ENCODE data around the gene GIGYF2. TPM values are rescaled to one million over a fixed set of nuclear protein-coding genes. Genes with fewer than 3 reads are reported as not detected.

The GIGYF2 gene
- total RNA-seq, 1 experiment from 2014 or later = 55.3 TPM

DNA sequence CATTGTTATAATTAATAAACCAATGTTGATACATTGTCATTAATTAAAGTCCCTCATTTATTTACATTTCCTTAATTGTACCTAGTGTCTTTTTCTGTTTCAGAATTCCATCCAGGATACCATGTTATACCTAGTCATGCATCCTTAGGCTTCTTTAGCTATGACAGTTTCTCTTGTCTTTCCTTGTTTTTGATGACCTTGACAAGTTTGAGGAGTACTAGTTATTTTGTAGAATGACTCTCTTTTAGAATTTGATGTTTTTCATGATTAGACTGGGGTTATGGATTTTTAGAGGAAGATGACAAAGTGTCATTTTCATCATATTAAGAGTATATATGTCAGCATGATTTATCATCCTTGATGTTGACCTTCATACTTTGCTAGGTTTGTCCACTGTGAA is 16.4 kb downstream of the GIGYF2 start:
- no peak overlapping the region for H3K9ac ChIP-seq (ENCODE audit: extremely low read depth, insufficient read length, low read length)
- Mint-ChIP-seq H3K27me3 (ENCODE audit: low read depth) (no peaks in the 10 kb centered on the region), H3K27ac (no peak overlapping the region), H3K4me3 (no peak overlapping the region), H3K4me1 (no peaks in the 10 kb centered on the region), H3K9me3 (no peaks in the 10 kb centered on the region; a peak in 1 of 5 replicates), H3K36me3 (ENCODE audit: insufficient read depth in 1 of 3, low read depth in 3 of 3) (peaks cover 3 to 36% (median 11%) of the 10 kb centered on the region in 3 experiments)
- no peak overlapping the region for H2BK15ac ChIP-seq (ENCODE audit: low read depth, low read length)
- H4K5ac ChIP-seq (ENCODE audit: insufficient read length, low read depth, low read length) = no peak overlapping the region
- H3K4me1 ChIP-seq (ENCODE audit: insufficient read depth, low read length) = no peaks in the 10 kb centered on the region
- TF ChIP-seq, protein P1, sequence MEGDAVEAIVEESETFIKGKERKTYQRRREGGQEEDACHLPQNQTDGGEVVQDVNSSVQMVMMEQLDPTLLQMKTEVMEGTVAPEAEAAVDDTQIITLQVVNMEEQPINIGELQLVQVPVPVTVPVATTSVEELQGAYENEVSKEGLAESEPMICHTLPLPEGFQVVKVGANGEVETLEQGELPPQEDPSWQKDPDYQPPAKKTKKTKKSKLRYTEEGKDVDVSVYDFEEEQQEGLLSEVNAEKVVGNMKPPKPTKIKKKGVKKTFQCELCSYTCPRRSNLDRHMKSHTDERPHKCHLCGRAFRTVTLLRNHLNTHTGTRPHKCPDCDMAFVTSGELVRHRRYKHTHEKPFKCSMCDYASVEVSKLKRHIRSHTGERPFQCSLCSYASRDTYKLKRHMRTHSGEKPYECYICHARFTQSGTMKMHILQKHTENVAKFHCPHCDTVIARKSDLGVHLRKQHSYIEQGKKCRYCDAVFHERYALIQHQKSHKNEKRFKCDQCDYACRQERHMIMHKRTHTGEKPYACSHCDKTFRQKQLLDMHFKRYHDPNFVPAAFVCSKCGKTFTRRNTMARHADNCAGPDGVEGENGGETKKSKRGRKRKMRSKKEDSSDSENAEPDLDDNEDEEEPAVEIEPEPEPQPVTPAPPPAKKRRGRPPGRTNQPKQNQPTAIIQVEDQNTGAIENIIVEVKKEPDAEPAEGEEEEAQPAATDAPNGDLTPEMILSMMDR (conservative IDR thresholded peaks at IDR 0.05) = no peak
- no peak overlapping the region for H3K14ac ChIP-seq (ENCODE audit: insufficient read depth, low read length)
- no peak overlapping the region for H4K91ac ChIP-seq (ENCODE audit: insufficient read length, low read depth, low read length)
- H2BK12ac ChIP-seq (ENCODE audit: insufficient read length, low read depth, low read length) = no peak overlapping the region
- H2BK5ac ChIP-seq (ENCODE audit: insufficient read length, low read length) = no peak overlapping the region
- H3K79me1 ChIP-seq (ENCODE audit: insufficient read depth, low read depth, low read length, poor library complexity, severe bottlenecking) = peaks cover 5% of the 10 kb centered on the region
- H3K79me2 ChIP-seq (ENCODE audit: insufficient read depth, low read length) = peaks cover 1% of the 10 kb centered on the region; the same call in 1 of the 2 replicates
- no peaks in the 10 kb centered on the region for H3K27me3 ChIP-seq (ENCODE audit: insufficient read depth, low read length)
- H2BK120ac ChIP-seq (ENCODE audit: low read depth, low read length, poor library complexity, severe bottlenecking) = no peak overlapping the region
- H3K18ac ChIP-seq (ENCODE audit: insufficient read length, low read depth, low read length) = no peak overlapping the region
- no peaks in the 10 kb centered on the region for H4K20me1 ChIP-seq (ENCODE audit: control insufficient read depth, insufficient read depth, insufficient read length)
- no peak overlapping the region for H2BK20ac ChIP-seq (ENCODE audit: low read depth, low read length, poor library complexity, severe bottlenecking)
- no peak overlapping the region for H2AK5ac ChIP-seq (ENCODE audit: insufficient read length, low read length)
- H3K23me2 ChIP-seq (ENCODE audit: insufficient read length, low read depth, low read length, poor library complexity, severe bottlenecking) = no peaks in the 10 kb centered on the region
- no peak for DNase-seq
- H3K27ac ChIP-seq (ENCODE audit: insufficient read length, low read depth, low read length) = no peak overlapping the region
- H3K9me3 ChIP-seq (ENCODE audit: control insufficient read depth, low read depth, low read length) = no peaks in the 10 kb centered on the region
- H3K23ac ChIP-seq (ENCODE audit: insufficient read length, low read depth, low read length) = no peak overlapping the region
- H4K8ac ChIP-seq (replicated peaks; ENCODE audit: insufficient read length, low read depth, low read length) = no peak overlapping the region
- H2AFZ ChIP-seq (ENCODE audit: low read length) = no peak overlapping the region
- H3K4ac ChIP-seq (ENCODE audit: low read depth, low read length) = no peak overlapping the region
- H3T11ph ChIP-seq (ENCODE audit: low read length) = no peak overlapping the region
- no peak overlapping the region for H3K56ac ChIP-seq (ENCODE audit: insufficient read length, low read depth, low read length)
- no peak overlapping the region for H3K4me2 ChIP-seq (ENCODE audit: insufficient read depth, insufficient read length, low read length)

All from H9 (cell line).